K562 (cell line): ENCODE results near the gene RINT1. TPM values are rescaled to one million over a fixed set of nuclear protein-coding genes. Genes with fewer than 3 reads are reported as not detected.

Experiments used
- ATAC-seq: fragments of 200-7000 bp; cut with Tn5 transposase; 3 replicates; pipeline ENCODE4 v1.9.1; 2020; ENCODE audit warnings: moderate library complexity
- BruUV-seq: library from RNA; stranded (reverse); fragments of 400-500 nt; replicated peaks from 2 replicates; lab custom pipeline; 2021; lab: Mats Ljungman, UMichigan
- CTCF ChIA-PET: fragments of 300-600 bp; formaldehyde crosslinking; extraction: SDS; loops from one replicate; lab custom pipeline; 2021; ENCODE audit warnings: low intra/inter-chr PET ratio; lab: Yijun Ruan, JAX
- POLR2A ChIA-PET: fragments of 300-600, 350-650 bp; sonication (Branson Sonifier 250); formaldehyde crosslinking; extraction: SDS; loops from one replicate; lab custom pipeline; 2021; ENCODE audit warnings: antibody characterized with exemption, inconsistent platforms; lab: Yijun Ruan, JAX
- DNase-seq, 4 experiments: peaks; one replicate each; pipeline versions ENCODE4 v3.0.0 to v3.0.0-alpha.2; 2011 to 2018; ENCODE audit warnings: low spot score in 3 of 4, mixed read lengths in 3 of 4; ENCODE audit errors: extremely low read depth in 1 of 4
- FAIRE-seq: peaks from 2 replicates; lab custom pipeline; 2011; peaks lifted over from hg19 to GRCh38; lab: Jason Lieb, UNC
- H2AFZ ChIP-seq: 2 replicates; pipeline ENCODE4 v1.6.0; 2011; ENCODE audit warnings: low read depth, low read length, control low read depth, inconsistent platforms
- H3K27ac ChIP-seq: fragments of 200-600 bp; 3 replicates; pipeline ENCODE4 v1.8.0; 2011; ENCODE audit warnings: low read depth, mild to moderate bottlenecking, control low read depth, inconsistent platforms, low read length, moderate library complexity, mixed read lengths; ENCODE audit errors: extremely low read depth
- H3K27me3 ChIP-seq, 2 experiments: fragments of 300-600 bp in 1 of 2; 2 replicates in 1 of 2; 3 replicates in 1 of 2; pipeline versions ENCODE4 v1.6.0 to v1.8.0; 2011; ENCODE audit warnings: inconsistent platforms in 2 of 2, low read length in 2 of 2, mild to moderate bottlenecking in 1 of 2, mixed read lengths in 1 of 2, moderate library complexity in 1 of 2; ENCODE audit not compliant: control insufficient read depth in 2 of 2, insufficient read depth in 2 of 2
- H3K36me3 ChIP-seq: fragments of 300-600 bp; 3 replicates; pipeline ENCODE4 v1.8.0; 2011; ENCODE audit warnings: mild to moderate bottlenecking, low read length, inconsistent platforms; ENCODE audit not compliant: control insufficient read depth, insufficient read depth
- H3K4me1 ChIP-seq, 2 experiments: fragments of 200-600 bp in 1 of 2; replicated peaks in 1 of 2; 2 replicates in 1 of 2; 3 replicates in 1 of 2; pipeline versions ENCODE4 v1.5.1 to v1.8.0; 2011; ENCODE audit warnings: inconsistent platforms in 2 of 2, low read length in 2 of 2, mild to moderate bottlenecking in 1 of 2, mixed read lengths in 1 of 2, moderate library complexity in 1 of 2; ENCODE audit not compliant: control insufficient read depth in 2 of 2, insufficient read depth in 2 of 2
- H3K4me2 ChIP-seq: 2 replicates; pipeline ENCODE4 v1.6.1; 2011; ENCODE audit warnings: low read length, control low read depth, inconsistent platforms, mixed read lengths; ENCODE audit not compliant: insufficient read depth
- H3K4me3 ChIP-seq: fragments of 200-600 bp; sonication (generic), shearing (Covaris generic); 2 replicates; pipeline ENCODE4 v1.5.1; 2016; ENCODE audit warnings: control low read depth, inconsistent platforms
- H3K79me2 ChIP-seq: fragments of 200-600 bp; 3 replicates; pipeline ENCODE4 v1.8.0; 2011; ENCODE audit warnings: low read length, inconsistent platforms; ENCODE audit not compliant: control insufficient read depth, insufficient read depth
- H3K9ac ChIP-seq, 2 experiments: 2 replicates each; pipeline versions ENCODE4 v1.6.0 to v1.6.1; 2011; ENCODE audit warnings: low read depth in 2 of 2, low read length in 2 of 2, control low read depth in 1 of 2, inconsistent platforms in 1 of 2, mild to moderate bottlenecking in 1 of 2, mixed read lengths in 1 of 2; ENCODE audit not compliant: insufficient read depth in 1 of 2
- H3K9me1 ChIP-seq: one replicate; pipeline ENCODE4 v1.6.0; 2011; ENCODE audit warnings: inconsistent platforms, mild to moderate bottlenecking, low read length, moderate library complexity; ENCODE audit not compliant: control insufficient read depth, insufficient read depth
- H3K9me3 ChIP-seq: replicated peaks from 2 replicates; pipeline ENCODE4 v1.5.1; 2011; ENCODE audit warnings: low read depth, low read length, inconsistent platforms; ENCODE audit not compliant: control insufficient read depth, insufficient read depth
- H4K20me1 ChIP-seq: replicated peaks from 2 replicates; pipeline ENCODE4 v1.6.1; 2011; ENCODE audit warnings: low read length, inconsistent platforms, mixed read lengths; ENCODE audit not compliant: control insufficient read depth, insufficient read depth
- FOS ChIP-seq: IDR thresholded peaks from 3 replicates; pipeline ENCODE4 v1.6.1; 2011; ENCODE audit not compliant: insufficient read length; ENCODE audit errors: extremely low read depth
- FOXJ3 ChIP-seq: sonication (generic); formaldehyde crosslinking; IDR thresholded peaks from 2 replicates; pipeline ENCODE4 v1.4.0; 2020; ENCODE audit warnings: mild to moderate bottlenecking, missing genetic modification reagents
- KLF10 ChIP-seq: fragments of 250-450 bp; sonication (Bioruptor Pico); IDR thresholded peaks from 2 replicates; pipeline ENCODE4 v1.6.1; 2021; ENCODE audit warnings: matching md5 sums
- KLF13 ChIP-seq: fragments of 450-650 bp; IDR thresholded peaks from 2 replicates; pipeline ENCODE4 v1.6.1; 2016; ENCODE audit warnings: missing genetic modification characterization, low read depth, mild to moderate bottlenecking, missing compliant biosample characterization, moderate library complexity, borderline replicate concordance
- NEUROD1 ChIP-seq: fragments of 150-350 bp; IDR thresholded peaks from 2 replicates; pipeline ENCODE4 v1.6.1; 2014; ENCODE audit warnings: borderline replicate concordance, low read length, low read depth; ENCODE audit not compliant: partially characterized antibody
- PHB2 ChIP-seq: fragments of 450-650 bp; IDR thresholded peaks from 2 replicates; pipeline ENCODE4 v1.6.1; 2017; ENCODE audit warnings: low read depth
- PTRF ChIP-seq: fragments of 450-650 bp; IDR thresholded peaks from 2 replicates; pipeline ENCODE4 v1.6.1; 2016; ENCODE audit warnings: mild to moderate bottlenecking, missing genetic modification characterization, missing compliant biosample characterization
- RAD21 ChIP-seq, 2 experiments: fragments of 250-450 bp in 1 of 2; fragments of 450-650 bp in 1 of 2; sonication (Bioruptor Pico) in 1 of 2; formaldehyde crosslinking in 1 of 2; IDR thresholded peaks in 1 of 2; conservative IDR thresholded peaks in 1 of 2; 2 replicates each; pipeline versions ENCODE4 v1.4.0 to v1.8.0; 2020 to 2022; ENCODE audit warnings: mild to moderate bottlenecking in 2 of 2, moderate library complexity in 1 of 2
- ZNF12 ChIP-seq: sonication (generic); formaldehyde crosslinking; IDR thresholded peaks from 2 replicates; pipeline ENCODE4 v1.4.0; 2020; ENCODE audit warnings: mild to moderate bottlenecking, missing genetic modification reagents
- ZNF140 ChIP-seq: fragments of 250-450 bp; sonication (Bioruptor Pico); IDR thresholded peaks from 2 replicates; pipeline ENCODE4 v1.8.0; 2021; ENCODE audit warnings: moderate library complexity, mild to moderate bottlenecking, inconsistent platforms
- ZNF644 ChIP-seq: fragments of 200-800 bp; sonication (Bioruptor generic); IDR thresholded peaks from 2 replicates; pipeline ENCODE4 v1.6.1; 2016; ENCODE audit warnings: low read depth, missing genetic modification characterization, missing compliant biosample characterization
- WGBS: fragments of 100-300 bp; shearing (Covaris generic); methylation state at CpG from one replicate; pipeline ENCODE4 v1.1.6; 2016; ENCODE audit warnings: low coverage, mixed read lengths; ENCODE audit not compliant: insufficient coverage; ENCODE audit errors: missing lambda C conversion rate; 5-methylcytosine and 5-hydroxymethylcytosine counted together
- in situ Hi-C: fragments of 300-500 bp; cut with MboI; formaldehyde crosslinking; loops from 4 replicates; pipeline ENCODE4 v1.15.0; 2018; ENCODE audit warnings: inconsistent platforms, mixed read lengths
- intact Hi-C: fragments of 100-400 bp; cut with micrococcal nuclease; formaldehyde crosslinking; loops from 2 replicates; pipeline ENCODE4 v1.14.2; 2022
- polyA plus RNA-seq, 8 experiments: library from polyadenylated mRNA; depleted of rRNA in 4 of 8; stranded (reverse) in 5 of 8; unstranded in 3 of 8; fragments of >200 nt; fragmentation: Nextera tagmentation in 2 of 8; fragmentation: Illumina TruSeq in 1 of 8; extraction: Ambion mirVana in 2 of 8; extraction: Trizol in 1 of 8; gene quantifications; 2 replicates each; pipeline versions ENCODE4 v1.2.1 to v1.2.3, GENCODE V29; 2011 to 2014; ENCODE audit warnings: inconsistent platforms in 1 of 8, missing spikeins in 1 of 8
- total RNA-seq, 7 experiments: library from RNA; depleted of rRNA in 6 of 7; stranded (reverse); fragments of >200 nt in 6 of 7; fragmentation: Illumina TruSeq in 2 of 7; extraction: Trizol in 2 of 7; gene quantifications; 2 replicates each; pipeline versions ENCODE4 v1.2.1 to v1.2.3, GENCODE V29; 2011 to 2021; ENCODE audit warnings: low replicate concordance in 1 of 7

Gene RINT1
- total and polyA plus RNA-seq, 9 of the 15 experiments (the other 6 are each of a cell fraction or from before 2014, with no cell fraction given): 21.3 to 74.3 (median 27.4) TPM

- TF ChIP-seq PHB2 (no peak), RAD21 (CRISPR knock-in tag; conservative IDR thresholded peaks at IDR 0.05 in 1 of 2, IDR thresholded peaks at IDR 0.05 in 1 of 2) (no peak), NEUROD1 (no peak), FOS (no peak), ZNF644 (tag) (no peak)
Measured at GRCh38 chr7:105502173-105502572, 29.8 kb upstream of the RINT1 start (continued).

GRCh38 chr7:105512415-105512814 is 19.6 kb upstream of the RINT1 start:
- Histone ChIP-seq H3K4me1 (peaks cover 7 to 10% of the 10 kb centered on the region in 2 experiments; a peak in 4 of 5 replicates), H3K27ac (peak overlapping the region; percentile 13; the same call in 1 of the 3 replicates), H3K9ac (no peak overlapping the region), H3K4me3 (no peak overlapping the region), H3K9me3 (no peaks in the 10 kb centered on the region), H3K36me3 (peaks cover 63% of the 10 kb centered on the region), H2AFZ (no peak overlapping the region), H3K27me3 (no peaks in the 10 kb centered on the region), H3K79me2 (peaks cover 80% of the 10 kb centered on the region), H4K20me1 (no peaks in the 10 kb centered on the region; the same call in 1 of the 2 replicates), H3K9me1 (peaks cover 3% of the 10 kb centered on the region), H3K4me2 (no peak overlapping the region)
- peak in 1 of 4 experiments; percentile 21 for DNase-seq
- no peak for FAIRE-seq
- ChIA-PET CTCF (no interaction called here), POLR2A (interaction anchor here (0.7 kb wide), 1 partner anchor 165 kb away, joined by 4 read pairs; no protein-coding TSS in a partner anchor)
- in situ Hi-C loops (no loop called here), intact Hi-C loops (no loop called here)
- WGBS: 65% methylated on average over 4 of the region's 4 CpGs
- BruUV-seq: no TSS peak
- TF ChIP-seq ZNF140 (CRISPR knock-in tag) (no peak), ZNF12 (no peak), KLF13 (no peak), KLF10 (CRISPR knock-in tag) (no peak), PTRF (no peak), FOXJ3 (CRISPR knock-in tag) (no peak)
- peak; percentile 64 for ATAC-seq
